ENCODE data around the gene PCSK6.

PCSK6 gene

DNA sequence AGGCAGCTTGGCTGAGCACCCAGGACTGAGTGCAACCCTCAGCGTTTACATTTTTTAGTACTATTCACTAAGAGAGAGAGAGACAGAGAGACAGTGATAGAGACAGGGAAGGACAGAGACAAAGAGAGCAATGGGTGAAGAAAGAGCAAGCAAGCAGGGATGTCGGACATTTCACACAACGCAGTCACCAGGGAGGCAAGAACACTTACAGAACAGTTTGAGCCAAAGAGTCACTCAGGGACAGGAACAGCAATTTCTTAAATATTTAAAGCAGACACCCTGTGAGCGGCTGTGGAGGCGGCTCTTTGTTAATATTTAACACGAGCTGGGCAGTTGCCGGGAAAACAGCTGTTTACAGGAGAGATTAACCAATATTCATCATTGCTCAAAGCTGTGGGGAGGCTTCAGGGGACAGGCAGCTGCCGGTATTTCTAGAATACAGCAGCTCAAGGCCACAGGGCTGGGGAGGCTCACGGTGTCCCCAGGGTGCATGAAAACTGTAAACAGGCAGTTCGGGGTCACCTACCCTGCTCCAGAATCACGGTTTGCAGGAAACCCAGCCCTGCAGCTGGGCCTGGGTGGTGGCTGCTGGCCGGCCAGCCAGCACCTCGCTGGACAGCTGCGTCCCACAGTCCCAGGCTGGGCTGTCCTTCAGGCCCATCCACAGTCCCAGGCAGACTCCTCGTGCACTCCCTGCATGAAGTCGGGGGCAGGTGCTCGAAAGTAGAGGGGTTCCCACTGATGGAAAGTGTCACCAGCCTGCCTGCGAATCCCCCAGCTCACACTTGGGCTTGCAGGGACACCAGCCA is 38.8 kb upstream of the PCSK6 start:
- Mint-ChIP-seq H3K9me3 (no peaks in the 10 kb centered on the region), H3K27ac (no peak overlapping the region), H3K4me1 (no peaks in the 10 kb centered on the region), H3K27me3 (peaks cover 7% of the 10 kb centered on the region), H3K36me3 (ENCODE audit: low read depth) (no peaks in the 10 kb centered on the region), H3K4me3 (no peak overlapping the region)
- no peak for DNase-seq
- no peak for ATAC-seq

DNA sequence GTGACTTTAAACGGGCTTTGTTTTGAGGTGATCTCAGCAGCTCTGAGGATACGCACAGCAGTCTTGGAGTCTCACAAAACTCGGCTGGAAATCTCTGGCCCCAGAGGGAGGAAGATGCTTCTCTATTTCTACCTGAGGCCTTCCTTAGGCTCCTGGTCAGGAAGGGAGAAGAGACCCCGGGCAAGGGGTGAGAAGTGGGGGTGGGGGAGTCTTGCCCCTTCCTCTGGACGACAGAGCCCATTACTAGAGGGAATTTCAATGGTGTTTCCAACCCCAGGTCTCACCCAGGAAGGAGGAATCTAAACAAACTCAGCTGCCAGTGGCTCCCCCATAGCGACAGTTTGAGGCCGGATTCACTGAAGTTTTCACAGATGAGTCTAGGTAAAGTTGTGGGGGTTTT is 37.4 kb upstream of the PCSK6 start:
- ATAC-seq (no peak), DNase-seq (no peak)
- Mint-ChIP-seq H3K9me3 (no peaks in the 10 kb centered on the region), H3K4me3 (no peak overlapping the region), H3K36me3 (ENCODE audit: low read depth) (no peaks in the 10 kb centered on the region), H3K4me1 (no peaks in the 10 kb centered on the region), H3K27ac (no peak overlapping the region), H3K27me3 (peaks cover 11% of the 10 kb centered on the region)

DNA sequence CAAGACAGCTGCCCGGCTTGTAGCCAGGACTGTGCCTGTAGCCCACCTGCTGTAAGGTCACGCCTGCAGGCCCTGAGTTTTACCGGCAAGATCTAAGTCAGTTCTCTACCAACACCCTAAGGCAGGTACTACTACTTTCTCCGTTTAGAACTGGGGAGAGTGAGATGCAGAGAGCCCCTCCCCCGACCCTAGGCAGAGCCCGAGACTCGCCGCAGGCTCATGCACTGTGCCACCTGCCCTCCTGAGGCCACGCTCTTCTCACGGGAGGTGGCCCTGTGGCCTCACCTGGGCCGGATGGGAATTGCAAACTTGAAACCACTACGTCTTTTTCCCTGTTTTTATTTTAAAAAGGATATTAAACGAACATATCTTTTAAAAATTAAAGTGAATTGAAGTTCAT is 36.9 kb upstream of the PCSK6 start:
- Mint-ChIP-seq H3K36me3 (ENCODE audit: low read depth) (no peaks in the 10 kb centered on the region), H3K4me1 (peaks cover 2% of the 10 kb centered on the region), H3K9me3 (no peaks in the 10 kb centered on the region), H3K27me3 (peaks cover 11% of the 10 kb centered on the region), H3K27ac (no peak overlapping the region), H3K4me3 (no peak overlapping the region)
- ATAC-seq (no peak), DNase-seq (no peak)

DNA sequence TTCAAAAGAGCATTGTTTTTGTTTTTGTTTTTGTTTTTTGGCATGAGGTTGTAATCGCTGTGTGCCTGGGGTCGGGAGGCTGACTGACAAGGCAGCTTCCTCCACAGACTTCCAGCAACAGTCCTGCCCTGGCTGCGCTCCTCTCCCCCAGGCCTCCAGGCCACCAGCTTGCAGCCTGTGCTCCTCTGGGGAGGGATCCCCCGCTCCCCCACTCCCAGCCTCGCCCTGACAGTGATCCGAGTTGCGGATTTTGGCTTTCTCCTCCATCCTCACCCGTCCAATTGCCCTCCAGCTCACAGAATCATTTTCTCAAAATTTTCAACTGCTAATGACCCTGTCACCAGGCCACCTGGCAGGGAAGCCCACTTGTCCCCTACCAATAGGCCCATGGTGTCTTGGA is 36.5 kb upstream of the PCSK6 start:
- H3K9me3 Mint-ChIP-seq: no peaks in the 10 kb centered on the region
- ATAC-seq (no peak), DNase-seq (no peak)
- no peak overlapping the region for H3K27ac Mint-ChIP-seq
- peaks cover 3% of the 10 kb centered on the region for H3K4me1 Mint-ChIP-seq
- peaks cover 11% of the 10 kb centered on the region for H3K27me3 Mint-ChIP-seq
- H3K36me3 Mint-ChIP-seq (ENCODE audit: low read depth): no peaks in the 10 kb centered on the region
- no peak overlapping the region for H3K4me3 Mint-ChIP-seq

DNA sequence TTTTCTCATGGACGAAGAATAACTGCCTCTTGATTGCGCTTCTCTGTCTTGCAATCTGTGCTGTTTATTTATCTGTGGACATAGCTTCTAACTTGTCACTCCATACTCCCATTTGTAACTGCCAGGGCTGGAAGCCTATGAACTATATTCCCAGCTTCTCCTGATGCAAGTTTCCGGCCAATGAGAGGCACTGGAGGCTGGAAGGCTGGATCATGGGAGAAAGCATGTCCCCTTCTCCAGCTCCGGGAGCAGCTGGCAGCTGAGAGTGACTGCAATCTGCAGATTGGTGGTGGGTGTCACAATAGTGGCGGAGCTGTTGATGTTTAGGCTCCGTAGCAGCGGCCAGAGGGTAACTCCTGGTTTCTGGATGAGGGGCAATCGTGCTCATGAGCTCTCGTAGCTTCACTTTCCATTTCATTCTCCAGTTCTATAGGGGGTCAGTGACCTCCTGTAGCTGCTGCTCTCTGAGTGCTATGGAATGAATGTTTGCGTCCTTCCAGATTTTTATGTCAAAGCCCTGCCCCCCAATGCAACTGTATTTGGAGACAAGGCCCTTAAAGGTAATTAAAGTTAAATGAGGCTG is 35.7 kb upstream of the PCSK6 start:
- ATAC-seq: no peak

DNA sequence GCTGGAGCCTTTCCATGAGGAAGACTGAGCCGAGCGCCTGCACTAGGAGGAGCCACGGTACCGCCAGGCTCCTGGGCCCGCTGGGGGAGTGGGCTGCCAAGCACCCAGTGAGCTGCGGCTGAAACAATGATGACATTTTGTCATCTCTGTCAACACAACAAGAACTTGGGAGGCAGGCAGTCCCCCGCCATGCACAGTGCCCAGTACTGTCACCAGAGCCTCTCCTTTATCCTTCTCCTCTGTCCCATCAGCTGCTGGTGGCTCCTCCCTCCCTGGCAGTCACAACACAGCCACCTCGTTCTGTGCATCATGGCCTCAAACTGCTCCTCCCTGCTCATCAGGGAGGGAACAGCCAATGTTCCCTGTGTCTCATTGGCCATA is 34.0 kb upstream of the PCSK6 start:
- Mint-ChIP-seq H3K27me3 (peaks cover 24% of the 10 kb centered on the region), H3K4me1 (peaks cover 3% of the 10 kb centered on the region), H3K4me3 (no peak overlapping the region), H3K9me3 (peaks cover 4% of the 10 kb centered on the region), H3K36me3 (ENCODE audit: low read depth) (peaks cover 1% of the 10 kb centered on the region), H3K27ac (no peak overlapping the region)
- no peak for DNase-seq
- ATAC-seq: no peak

More for the DNA sequence above, 35.7 kb upstream of the PCSK6 start:
- Mint-ChIP-seq H3K4me3 (no peak overlapping the region), H3K9me3 (no peaks in the 10 kb centered on the region), H3K4me1 (peaks cover 3% of the 10 kb centered on the region), H3K27me3 (peaks cover 18% of the 10 kb centered on the region), H3K27ac (no peak overlapping the region), H3K36me3 (ENCODE audit: low read depth) (no peaks in the 10 kb centered on the region)
- no peak for DNase-seq

DNA sequence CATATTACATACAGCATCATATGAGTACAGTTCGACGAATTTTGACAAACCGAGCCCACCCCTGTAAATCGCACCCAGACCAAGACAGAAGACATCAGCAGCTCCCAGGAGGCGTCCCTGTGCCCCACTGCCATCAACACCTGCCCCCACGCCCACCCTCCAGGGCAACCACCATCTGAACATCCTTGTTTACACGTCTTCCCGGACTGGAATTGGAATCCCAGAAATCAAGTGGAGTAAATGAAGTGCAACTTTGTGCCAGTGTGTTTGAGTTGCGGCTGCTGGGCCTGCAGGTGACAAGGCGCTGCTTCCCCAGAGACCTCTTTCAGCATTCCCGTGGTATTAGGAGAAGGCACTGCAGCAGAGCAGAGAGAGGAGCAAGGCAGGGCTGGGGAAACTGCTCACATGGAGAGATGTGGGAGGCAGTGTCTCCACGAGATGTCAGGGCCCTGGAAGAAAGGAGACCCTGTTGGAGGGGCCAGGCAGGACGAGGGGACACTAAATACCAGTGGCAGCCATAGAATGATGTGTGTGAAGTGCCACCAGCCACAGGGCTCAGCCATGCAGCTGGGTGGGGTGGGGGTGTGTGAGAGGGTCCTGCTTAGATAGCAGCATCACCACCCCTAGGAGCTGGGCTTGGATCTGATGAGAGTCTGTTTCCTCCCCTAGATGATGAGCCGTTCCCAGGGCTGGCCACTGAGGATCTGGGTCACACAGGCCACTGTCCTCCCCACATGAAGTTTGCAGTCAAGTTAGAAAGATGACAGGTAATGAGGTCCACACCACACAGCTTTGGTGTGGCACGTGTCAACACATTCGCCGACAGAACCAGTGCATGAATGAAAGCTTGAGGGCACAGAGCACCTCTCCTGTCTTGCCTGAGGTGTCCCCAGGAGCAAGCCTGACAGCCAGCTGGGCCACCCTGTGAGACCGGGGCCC is 33.4 kb upstream of the PCSK6 start:
- DNase-seq (no peak), ATAC-seq (no peak)
- peaks cover 10% of the 10 kb centered on the region for H3K9me3 Mint-ChIP-seq
- H3K4me1 Mint-ChIP-seq: peaks cover 3% of the 10 kb centered on the region
- H3K27ac Mint-ChIP-seq: no peak overlapping the region
- H3K4me3 Mint-ChIP-seq: no peak overlapping the region
- H3K36me3 Mint-ChIP-seq (ENCODE audit: low read depth): peaks cover 1% of the 10 kb centered on the region
- peaks cover 24% of the 10 kb centered on the region for H3K27me3 Mint-ChIP-seq

DNA sequence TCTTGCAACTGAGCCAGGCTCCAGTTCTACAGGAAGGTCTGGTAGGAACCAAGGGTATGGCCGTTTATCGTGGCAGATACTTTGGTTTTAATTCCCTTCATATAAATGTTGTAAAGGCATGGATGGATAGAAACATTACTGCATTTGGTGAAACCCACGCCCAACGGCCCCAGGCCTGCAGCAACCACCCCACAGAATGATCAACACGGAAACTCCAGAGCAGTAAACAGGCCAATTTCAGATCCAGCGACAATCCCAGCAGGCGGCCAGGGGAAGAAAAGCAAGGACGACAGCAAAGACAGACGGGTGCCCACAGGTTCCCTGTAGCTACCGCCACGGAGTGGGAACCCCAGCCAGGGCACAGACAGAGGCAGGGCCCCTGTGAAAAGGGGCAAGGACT is 32.6 kb upstream of the PCSK6 start:
- DNase-seq: no peak

DNA sequence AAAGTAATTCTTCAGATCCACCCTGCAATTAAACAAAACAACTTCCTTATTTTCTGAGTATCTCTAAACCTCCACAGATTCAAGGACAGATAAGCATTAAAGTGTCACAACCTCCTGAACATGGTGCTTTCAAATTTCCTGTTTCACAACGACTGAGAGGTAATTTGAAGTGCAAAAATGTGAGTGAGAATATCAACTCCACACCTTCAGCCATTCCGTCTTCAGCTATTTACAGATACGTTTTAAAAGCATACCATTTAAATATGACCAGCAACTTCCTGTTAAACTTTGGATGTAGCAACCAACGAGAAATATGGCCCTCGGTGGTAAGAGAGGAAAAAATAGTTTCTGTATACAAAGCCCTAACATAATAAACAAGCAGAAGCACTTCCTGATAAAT is 32.1 kb upstream of the PCSK6 start:
- Mint-ChIP-seq H3K36me3 (ENCODE audit: low read depth) (peaks cover 1% of the 10 kb centered on the region), H3K27me3 (peaks cover 24% of the 10 kb centered on the region), H3K9me3 (peaks cover 15% of the 10 kb centered on the region), H3K4me1 (peaks cover 3% of the 10 kb centered on the region), H3K4me3 (no peak overlapping the region), H3K27ac (no peak overlapping the region)
- DNase-seq: no peak
- no peak for ATAC-seq

More for the DNA sequence above, 32.6 kb upstream of the PCSK6 start:
- peaks cover 12% of the 10 kb centered on the region for H3K9me3 Mint-ChIP-seq
- H3K4me1 Mint-ChIP-seq: peaks cover 3% of the 10 kb centered on the region
- peaks cover 24% of the 10 kb centered on the region for H3K27me3 Mint-ChIP-seq
- no peak overlapping the region for H3K4me3 Mint-ChIP-seq
- H3K27ac Mint-ChIP-seq: no peak overlapping the region
- peaks cover 1% of the 10 kb centered on the region for H3K36me3 Mint-ChIP-seq (ENCODE audit: low read depth)
- no peak for ATAC-seq

DNA sequence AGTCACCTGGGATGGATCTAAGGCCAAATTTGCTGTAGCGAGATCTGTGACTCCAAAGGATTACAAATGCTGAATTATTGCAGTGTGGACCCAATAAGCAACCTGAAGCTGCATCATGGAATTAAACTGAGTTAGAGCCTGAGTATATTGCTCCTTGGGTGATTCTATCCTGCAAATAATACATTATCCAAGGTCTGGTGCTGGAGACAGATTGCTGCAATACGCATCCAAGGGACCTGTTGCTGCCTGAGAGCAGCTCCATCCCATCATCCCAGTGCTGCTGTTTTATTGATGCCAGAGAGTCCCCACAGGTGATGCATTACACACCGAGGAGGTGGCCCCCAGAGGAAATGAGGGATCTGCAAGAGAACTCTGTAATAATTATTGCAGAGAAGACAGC is 31.6 kb upstream of the PCSK6 start:
- no peak overlapping the region for H3K27ac Mint-ChIP-seq
- no peak for DNase-seq
- no peak for ATAC-seq
- peaks cover 1% of the 10 kb centered on the region for H3K36me3 Mint-ChIP-seq (ENCODE audit: low read depth)
- peaks cover 24% of the 10 kb centered on the region for H3K27me3 Mint-ChIP-seq
- peaks cover 20% of the 10 kb centered on the region for H3K9me3 Mint-ChIP-seq
- peaks cover 3% of the 10 kb centered on the region for H3K4me1 Mint-ChIP-seq
- no peak overlapping the region for H3K4me3 Mint-ChIP-seq

DNA sequence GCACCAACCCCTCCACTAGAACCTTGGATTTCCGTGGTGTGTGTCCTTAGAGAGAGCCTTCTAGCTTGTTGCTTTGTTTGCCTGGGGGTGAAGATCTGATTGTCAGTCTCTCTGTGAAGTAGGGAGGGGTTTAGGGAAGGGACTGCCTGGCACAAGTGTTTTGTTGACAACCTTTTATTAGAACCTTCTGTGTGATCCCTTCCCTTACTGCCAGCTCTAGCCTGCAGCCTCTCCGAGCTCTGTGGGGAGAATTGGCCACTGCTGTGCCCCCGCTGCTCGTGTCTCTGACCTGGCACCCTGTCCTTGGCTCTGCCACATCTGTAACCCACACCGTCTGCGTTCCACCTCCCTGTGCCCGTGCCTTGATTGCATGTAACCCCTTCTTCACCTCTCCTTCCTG is 30.9 kb upstream of the PCSK6 start:
- DNase-seq: no peak
- H3K9me3 Mint-ChIP-seq: peaks cover 27% of the 10 kb centered on the region
- peaks cover 1% of the 10 kb centered on the region for H3K36me3 Mint-ChIP-seq (ENCODE audit: low read depth)
- no peak overlapping the region for H3K4me3 Mint-ChIP-seq
- ATAC-seq: no peak
- peaks cover 3% of the 10 kb centered on the region for H3K4me1 Mint-ChIP-seq
- H3K27ac Mint-ChIP-seq: no peak overlapping the region
- peaks cover 21% of the 10 kb centered on the region for H3K27me3 Mint-ChIP-seq

DNA sequence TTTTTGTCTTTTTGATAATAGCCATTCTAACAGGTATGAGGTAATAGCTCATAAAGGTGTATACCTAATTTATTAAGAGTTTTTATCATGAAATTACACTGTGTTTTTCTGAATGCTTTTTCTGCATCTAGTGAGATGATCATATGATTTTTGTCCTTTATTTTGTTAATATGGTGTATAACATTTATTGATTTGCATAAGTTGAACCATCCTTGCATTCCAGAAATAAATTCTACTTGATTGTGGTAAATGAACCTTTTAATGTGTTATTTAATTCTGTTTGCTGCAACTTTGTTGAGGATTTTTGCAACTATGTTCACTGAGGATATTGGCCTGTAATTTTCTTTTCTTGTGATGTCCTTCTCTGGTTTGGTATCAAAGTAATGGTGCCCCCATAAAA is 28.0 kb upstream of the PCSK6 start:
- Mint-ChIP-seq H3K4me1 (peaks cover 3% of the 10 kb centered on the region), H3K4me3 (no peak overlapping the region), H3K36me3 (ENCODE audit: low read depth) (peaks cover 1% of the 10 kb centered on the region), H3K27me3 (peaks cover 18% of the 10 kb centered on the region), H3K27ac (no peak overlapping the region), H3K9me3 (peaks cover 31% of the 10 kb centered on the region)
- DNase-seq (no peak), ATAC-seq (no peak)

DNA sequence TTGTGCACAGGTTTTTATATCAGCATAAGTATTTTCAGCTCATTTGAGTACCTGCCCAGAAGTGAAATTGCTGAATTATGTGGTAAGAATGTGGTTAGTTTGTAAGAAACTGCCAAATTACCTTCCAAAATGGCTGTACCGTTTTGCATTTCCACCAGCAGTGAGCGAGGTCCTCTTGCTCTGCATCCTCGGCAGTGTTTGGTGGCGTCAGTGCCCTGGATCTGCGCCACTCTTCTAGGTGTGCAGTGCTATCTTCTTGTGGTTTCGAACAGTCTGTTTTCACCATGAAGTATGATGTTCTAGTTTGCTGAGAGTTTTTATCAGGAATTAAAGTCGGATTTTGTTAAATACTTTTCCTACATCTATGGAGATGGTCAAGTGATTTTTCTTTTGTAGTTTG is 24.8 kb upstream of the PCSK6 start:
- Mint-ChIP-seq H3K27me3 (peaks cover 8% of the 10 kb centered on the region), H3K9me3 (peaks cover 31% of the 10 kb centered on the region), H3K36me3 (ENCODE audit: low read depth) (peaks cover 1% of the 10 kb centered on the region), H3K4me3 (no peak overlapping the region), H3K4me1 (no peaks in the 10 kb centered on the region), H3K27ac (no peak overlapping the region)
- ATAC-seq (no peak), DNase-seq (no peak)

DNA sequence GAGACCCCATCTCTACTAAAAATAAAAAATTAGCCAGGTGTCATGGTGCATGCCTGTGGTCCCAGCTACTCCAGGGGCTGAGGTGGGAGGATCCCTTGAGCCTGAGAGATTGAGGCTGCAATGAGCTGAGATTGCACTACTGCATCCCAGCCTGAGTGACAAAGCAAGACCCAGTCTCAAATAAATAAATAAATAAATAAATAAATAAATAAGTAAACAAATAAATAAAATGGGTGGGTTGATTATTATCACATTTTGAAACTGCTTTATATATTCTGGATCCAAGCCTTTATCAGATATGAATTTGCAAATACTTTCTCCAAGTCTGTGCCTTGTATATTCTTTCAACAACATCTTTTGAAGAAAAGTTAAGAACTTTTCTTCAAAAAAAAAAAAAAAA is 22.2 kb upstream of the PCSK6 start:
- DNase-seq (no peak), ATAC-seq (no peak)
- H3K4me3 Mint-ChIP-seq: no peak overlapping the region
- H3K27ac Mint-ChIP-seq: no peak overlapping the region
- H3K36me3 Mint-ChIP-seq (ENCODE audit: low read depth): no peaks in the 10 kb centered on the region
- H3K27me3 Mint-ChIP-seq: peaks cover 10% of the 10 kb centered on the region
- no peaks in the 10 kb centered on the region for H3K4me1 Mint-ChIP-seq
- H3K9me3 Mint-ChIP-seq: peaks cover 18% of the 10 kb centered on the region

Measured in activated naive CD8-positive, alpha-beta T cell treated with anti-CD3 and anti-CD28 coated beads, Interleukin-2, amount 50 U/mL, for 24 hours (primary cell).